CD14-positive monocyte (primary cell): ENCODE results near the gene HOXB8. TPM values are rescaled to one million over a fixed set of nuclear protein-coding genes. Genes with fewer than 3 reads are reported as not detected.

Experiments
- DNase-seq, 3 donors: peaks; one replicate each; pipeline ENCODE4 v3.0.0-alpha.2; 2011 to 2022
- H2AFZ ChIP-seq: 2 replicates; pipeline ENCODE4 v1.6.0; 2012; ENCODE audit warnings: mild to moderate bottlenecking, low read depth, low read length, inconsistent platforms; ENCODE audit not compliant: insufficient read depth, poor library complexity, severe bottlenecking
- H3K27ac ChIP-seq, 2 donors: 1 replicate in 1 of 2; 2 replicates in 1 of 2; pipeline ENCODE4 v1.5.1; 2012 to 2013; ENCODE audit warnings: low read length in 2 of 2, control low read depth in 1 of 2, inconsistent platforms in 1 of 2, low read depth in 1 of 2, mild to moderate bottlenecking in 1 of 2
- H3K27me3 ChIP-seq, 2 donors: one replicate each; pipeline versions ENCODE4 v1.6.0 to v1.6.1; 2011 to 2013; ENCODE audit warnings: low read length in 2 of 2; ENCODE audit not compliant: control insufficient read depth in 2 of 2, insufficient read depth in 2 of 2
- H3K36me3 ChIP-seq, 2 donors: replicated peaks in 1 of 2; 1 replicate in 1 of 2; 2 replicates in 1 of 2; pipeline versions ENCODE4 v1.5.1 to v1.6.1; 2012 to 2013; ENCODE audit warnings: low read length in 2 of 2, control low read depth in 1 of 2, inconsistent platforms in 1 of 2, mild to moderate bottlenecking in 1 of 2; ENCODE audit not compliant: insufficient read depth in 2 of 2, control insufficient read depth in 1 of 2
- H3K4me1 ChIP-seq, 2 donors: 1 replicate in 1 of 2; 2 replicates in 1 of 2; pipeline versions ENCODE4 v1.5.1 to v1.6.1; 2012 to 2013; ENCODE audit warnings: low read length in 2 of 2, control low read depth in 1 of 2, inconsistent platforms in 1 of 2, mild to moderate bottlenecking in 1 of 2, moderate library complexity in 1 of 2; ENCODE audit not compliant: insufficient read depth in 2 of 2, control insufficient read depth in 1 of 2
- H3K4me2 ChIP-seq: replicated peaks from 2 replicates; pipeline ENCODE3; 2012; ENCODE audit warnings: low read length, moderate library complexity, mild to moderate bottlenecking; ENCODE audit not compliant: poor library complexity, severe bottlenecking; ENCODE audit errors: extremely low read depth
- H3K4me3 ChIP-seq, 3 experiments: fragments of 200-600 bp in 1 of 3; sonication (generic) in 1 of 3; replicated peaks in 1 of 3; 1 replicate in 2 of 3; 2 replicates in 1 of 3; pipeline ENCODE4 v1.5.1; 2011 to 2013; ENCODE audit warnings: low read length in 3 of 3, mild to moderate bottlenecking in 3 of 3, control low read depth in 2 of 3, low read depth in 2 of 3, inconsistent platforms in 1 of 3, moderate library complexity in 1 of 3
- H3K79me2 ChIP-seq: 2 replicates; pipeline ENCODE4 v1.6.0; 2012; ENCODE audit warnings: mild to moderate bottlenecking, control low read depth, inconsistent platforms, low read length, moderate library complexity; ENCODE audit not compliant: insufficient read depth
- H3K9ac ChIP-seq: 2 replicates; pipeline ENCODE4 v1.6.0; 2017; ENCODE audit warnings: low read length, mild to moderate bottlenecking; ENCODE audit not compliant: insufficient read depth, poor library complexity, severe bottlenecking
- H3K9me3 ChIP-seq, 2 donors: replicated peaks in 1 of 2; 1 replicate in 1 of 2; 2 replicates in 1 of 2; pipeline versions ENCODE4 v1.5.1 to v1.6.1; 2012 to 2013; ENCODE audit warnings: low read length in 2 of 2, control low read depth in 1 of 2; ENCODE audit not compliant: control insufficient read depth in 1 of 2, insufficient read depth in 1 of 2
- H4K20me1 ChIP-seq: 2 replicates; pipeline ENCODE4 v1.6.0; 2012; ENCODE audit warnings: mild to moderate bottlenecking, low read length, control low read depth, moderate library complexity; ENCODE audit not compliant: insufficient read depth
- H3K27ac Mint-ChIP-seq, 7 donors: one replicate each; pipeline ENCODE4 v1.8.0; 2020; ENCODE audit warnings: mild to moderate bottlenecking in 7 of 7, mixed read lengths in 7 of 7, moderate library complexity in 6 of 7, inconsistent platforms in 2 of 7
- H3K27me3 Mint-ChIP-seq, 3 donors: one replicate each; pipeline ENCODE4 v1.8.0; 2021 to 2022; ENCODE audit warnings: low read depth in 3 of 3, mild to moderate bottlenecking in 3 of 3, mixed read lengths in 3 of 3, moderate library complexity in 3 of 3, inconsistent platforms in 1 of 3
- H3K36me3 Mint-ChIP-seq, 2 donors: one replicate each; pipeline ENCODE4 v1.8.0; 2020; ENCODE audit warnings: mixed read lengths in 2 of 2, inconsistent platforms in 1 of 2, mild to moderate bottlenecking in 1 of 2
- H3K4me1 Mint-ChIP-seq: one replicate; pipeline ENCODE4 v1.8.0; 2020; ENCODE audit warnings: mild to moderate bottlenecking, mixed read lengths
- H3K4me3 Mint-ChIP-seq, 2 donors: one replicate each; pipeline ENCODE4 v1.8.0; 2020; ENCODE audit warnings: mild to moderate bottlenecking in 2 of 2, mixed read lengths in 2 of 2, moderate library complexity in 1 of 2
- H3K9me3 Mint-ChIP-seq, 7 donors: one replicate each; pipeline ENCODE4 v1.8.0; 2020 to 2022; ENCODE audit warnings: mixed read lengths in 7 of 7, mild to moderate bottlenecking in 6 of 7, moderate library complexity in 6 of 7, inconsistent platforms in 2 of 7
- WGBS: methylation state at CpG from one replicate; pipeline ENCODE4 v1.1.5; 2013; ENCODE audit warnings: missing lambda C conversion rate; ENCODE audit not compliant: insufficient coverage; 5-methylcytosine and 5-hydroxymethylcytosine counted together
- intact Hi-C, 2 donors: fragments of 100-400 bp; cut with micrococcal nuclease; formaldehyde crosslinking; loops; one replicate each; pipeline versions ENCODE4 v1.15.0 to v1.15.1; 2023
- polyA plus RNA-seq, 3 donors: library from polyadenylated mRNA; depleted of rRNA in 1 of 3; unstranded in 2 of 3; stranded (reverse) in 1 of 3; fragments of 300-500 nt in 2 of 3; fragments of >200 nt in 1 of 3; fragmentation: Illumina TruSeq in 2 of 3; gene quantifications; 1 replicate in 2 of 3; 2 replicates in 1 of 3; pipeline ENCODE4 v1.2.3, GENCODE V29; 2012 to 2021
- TF ChIP-seq, protein P1 (sequence below): fragments of 200-600 bp; IDR thresholded peaks from one replicate; pipeline ENCODE4 v1.8.0; 2022; ENCODE audit warnings: antibody characterized with exemption, mild to moderate bottlenecking

Gene HOXB8
- polyA plus RNA-seq, 3 donors = not detected

DNA sequence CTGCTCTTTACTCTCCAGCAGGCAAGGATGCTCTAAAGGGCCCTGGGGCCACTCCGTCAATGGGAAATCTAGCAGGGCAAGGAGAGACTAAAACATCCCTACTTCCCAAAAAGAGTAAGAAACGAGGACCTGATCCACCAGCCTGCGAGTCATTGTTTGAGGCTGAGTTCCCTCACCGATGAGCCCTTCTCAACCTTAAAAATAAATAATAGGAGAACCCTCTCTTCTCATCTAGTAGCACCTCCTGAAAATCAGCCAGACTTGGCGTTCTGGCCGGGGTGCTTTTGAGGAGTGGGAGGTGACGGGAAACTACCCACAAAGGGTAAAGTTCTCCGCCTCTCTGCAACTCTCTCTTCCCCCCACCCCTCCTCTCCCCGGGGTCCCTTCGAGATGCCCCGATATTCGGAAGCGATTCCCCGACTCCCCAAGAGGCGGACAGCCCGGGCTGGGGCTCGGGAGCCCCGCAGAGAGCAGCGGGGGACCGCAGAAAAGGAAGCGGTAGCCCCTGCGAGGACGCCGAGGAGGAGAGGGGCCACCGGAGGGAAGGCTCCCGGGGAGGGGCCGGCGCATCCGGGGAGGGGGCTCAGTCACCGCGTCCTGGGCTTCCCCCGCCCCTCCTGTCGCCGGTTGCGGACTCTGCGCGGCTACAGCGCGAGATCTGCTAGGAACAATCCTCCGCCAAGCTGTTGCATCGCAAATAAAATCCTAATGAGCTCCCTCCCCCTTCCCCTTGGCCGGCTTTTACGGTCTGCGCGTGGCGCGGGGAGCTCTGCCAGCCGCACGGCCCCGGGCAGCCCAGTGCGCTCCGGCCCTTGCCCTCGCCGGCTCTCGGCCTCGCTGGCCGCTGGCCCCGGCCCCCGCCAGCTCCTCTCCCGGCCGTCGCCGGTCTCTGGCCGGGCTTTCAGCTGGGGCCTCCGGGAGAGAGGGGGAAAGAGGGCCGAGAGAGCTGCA lies 9.7 kb upstream of the HOXB8 start:
- peak overlapping the region in 1 of 2 donors; percentile 88 for H3K4me3 Mint-ChIP-seq
- peaks cover 0 to 12% (median 2%) of the 10 kb centered on the region in 7 donors for H3K9me3 Mint-ChIP-seq
- no peaks in the 10 kb centered on the region for H4K20me1 ChIP-seq
- H3K27ac ChIP-seq = no peak overlapping the region
- peaks cover 77 to 100% of the 10 kb centered on the region in 2 donors for H3K27me3 ChIP-seq
- peaks cover 8% of the 10 kb centered on the region for H3K4me1 Mint-ChIP-seq
- H3K9me3 ChIP-seq = peaks cover 0 to 18% of the 10 kb centered on the region in 2 donors
- TF ChIP-seq, protein P1, sequence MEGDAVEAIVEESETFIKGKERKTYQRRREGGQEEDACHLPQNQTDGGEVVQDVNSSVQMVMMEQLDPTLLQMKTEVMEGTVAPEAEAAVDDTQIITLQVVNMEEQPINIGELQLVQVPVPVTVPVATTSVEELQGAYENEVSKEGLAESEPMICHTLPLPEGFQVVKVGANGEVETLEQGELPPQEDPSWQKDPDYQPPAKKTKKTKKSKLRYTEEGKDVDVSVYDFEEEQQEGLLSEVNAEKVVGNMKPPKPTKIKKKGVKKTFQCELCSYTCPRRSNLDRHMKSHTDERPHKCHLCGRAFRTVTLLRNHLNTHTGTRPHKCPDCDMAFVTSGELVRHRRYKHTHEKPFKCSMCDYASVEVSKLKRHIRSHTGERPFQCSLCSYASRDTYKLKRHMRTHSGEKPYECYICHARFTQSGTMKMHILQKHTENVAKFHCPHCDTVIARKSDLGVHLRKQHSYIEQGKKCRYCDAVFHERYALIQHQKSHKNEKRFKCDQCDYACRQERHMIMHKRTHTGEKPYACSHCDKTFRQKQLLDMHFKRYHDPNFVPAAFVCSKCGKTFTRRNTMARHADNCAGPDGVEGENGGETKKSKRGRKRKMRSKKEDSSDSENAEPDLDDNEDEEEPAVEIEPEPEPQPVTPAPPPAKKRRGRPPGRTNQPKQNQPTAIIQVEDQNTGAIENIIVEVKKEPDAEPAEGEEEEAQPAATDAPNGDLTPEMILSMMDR = no peak
- H3K36me3 ChIP-seq = no peaks in the 10 kb centered on the region
- no peak overlapping the region for H2AFZ ChIP-seq
- no peaks in the 10 kb centered on the region for H3K79me2 ChIP-seq
- H3K27ac Mint-ChIP-seq = no peak overlapping the region
- H3K9ac ChIP-seq = no peak overlapping the region
- no peak overlapping the region for H3K4me3 ChIP-seq
- H3K4me1 ChIP-seq = peaks cover 5 to 13% of the 10 kb centered on the region in 2 donors
- DNase-seq = no peak
- no peaks in the 10 kb centered on the region for H3K36me3 Mint-ChIP-seq
- H3K27me3 Mint-ChIP-seq = peaks cover 89 to 98% (median 95%) of the 10 kb centered on the region in 3 donors
- H3K4me2 ChIP-seq = peak overlapping the region; percentile 42
- WGBS = 2% methylated on average over 56 of the region's 66 CpGs
- intact Hi-C loops = no loop called here

DNA sequence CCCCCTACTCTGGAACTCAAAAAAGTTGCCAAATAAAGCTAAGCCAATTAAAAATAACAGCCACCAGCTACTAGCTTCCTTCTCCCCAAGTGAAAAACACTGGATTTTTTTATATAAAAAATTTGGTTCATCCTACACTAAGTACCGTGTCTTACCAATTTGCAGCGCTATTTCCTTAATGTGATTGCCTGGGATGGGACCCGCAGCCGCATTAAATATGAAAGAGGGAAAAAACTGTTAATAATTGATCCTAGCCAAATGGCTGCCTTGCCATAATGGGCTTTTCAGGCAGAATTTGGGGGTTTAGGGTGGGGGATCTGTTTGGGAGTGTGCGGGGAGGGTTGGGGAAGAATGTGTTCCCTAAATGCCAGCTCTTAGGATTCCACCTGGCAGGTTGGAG lies 9.0 kb upstream of the HOXB8 start:
- Mint-ChIP-seq H3K27me3 (peaks cover 91 to 99% (median 94%) of the 10 kb centered on the region in 3 donors), H3K9me3 (peaks cover 0 to 15% (median 1%) of the 10 kb centered on the region in 7 donors), H3K4me1 (peaks cover 9% of the 10 kb centered on the region), H3K36me3 (peaks cover 0 to 2% of the 10 kb centered on the region in 2 donors), H3K4me3 (peak overlapping the region in 1 of 2 donors; percentile 77), H3K27ac (no peak overlapping the region)
- H3K9ac ChIP-seq = no peak overlapping the region
- H3K27me3 ChIP-seq = peaks cover 81 to 100% of the 10 kb centered on the region in 2 donors
- peaks cover 0 to 22% of the 10 kb centered on the region in 2 donors for H3K9me3 ChIP-seq
- H3K4me2 ChIP-seq = no peak overlapping the region
- H3K36me3 ChIP-seq = no peaks in the 10 kb centered on the region
- H3K4me1 ChIP-seq = peaks cover 5 to 13% of the 10 kb centered on the region in 2 donors
- H2AFZ ChIP-seq = no peak overlapping the region
- H4K20me1 ChIP-seq = no peaks in the 10 kb centered on the region
- no peak overlapping the region for H3K27ac ChIP-seq
- TF ChIP-seq, protein P1 = no peak
- H3K79me2 ChIP-seq = no peaks in the 10 kb centered on the region
- no peak overlapping the region for H3K4me3 ChIP-seq
- intact Hi-C loops = no loop called here
- 81% methylated on average over 3 of the region's 5 CpGs for WGBS
- DNase-seq = no peak
